Kidney (tissue), 14 donors: ENCODE measurements around the gene CDYL. TPM values are rescaled to one million over a fixed set of nuclear protein-coding genes. Genes with fewer than 3 reads are reported as not detected.

Experiments used
- DNase-seq, 5 donors: peaks; one replicate each; pipeline ENCODE4 v3.0.0-alpha.2; 2013 to 2020
- FAIRE-seq: peaks from 2 replicates; lab custom pipeline; 2012; peaks lifted over from hg19 to GRCh38; lab: Jason Lieb, UNC
- H3K27ac ChIP-seq, 2 donors: one replicate each; pipeline ENCODE4 v1.7.0; 2013; ENCODE audit warnings: low read depth in 2 of 2, low read length in 2 of 2, inconsistent platforms in 1 of 2
- H3K27me3 ChIP-seq: one replicate; pipeline ENCODE4 v1.7.1; 2013; ENCODE audit warnings: low read length, inconsistent platforms; ENCODE audit not compliant: control insufficient read depth, insufficient read depth
- H3K36me3 ChIP-seq, 3 donors: one replicate each; pipeline versions ENCODE4 v1.7.0 to v1.7.1; 2013; ENCODE audit warnings: low read length in 3 of 3, control low read depth in 1 of 3, inconsistent platforms in 1 of 3; ENCODE audit not compliant: insufficient read depth in 3 of 3, control insufficient read depth in 2 of 3
- H3K4me1 ChIP-seq, 3 donors: one replicate each; pipeline versions ENCODE4 v1.7.0 to v1.7.1; 2013; ENCODE audit warnings: low read length in 3 of 3, inconsistent platforms in 1 of 3, low read depth in 1 of 3; ENCODE audit not compliant: control insufficient read depth in 2 of 3, insufficient read depth in 2 of 3
- H3K4me3 ChIP-seq, 3 donors: one replicate each; pipeline versions ENCODE4 v1.7.0 to v1.8.1; 2013; ENCODE audit warnings: low read length in 3 of 3, control low read depth in 1 of 3, inconsistent platforms in 1 of 3
- H3K9ac ChIP-seq, 3 donors: one replicate each; pipeline versions ENCODE4 v1.7.0 to v1.7.1; 2013; ENCODE audit warnings: low read length in 3 of 3, control low read depth in 1 of 3, inconsistent platforms in 1 of 3
- H3K9me3 ChIP-seq, 3 donors: one replicate each; pipeline versions ENCODE4 v1.7.0 to v1.7.1; 2013; ENCODE audit warnings: low read length in 3 of 3, control low read depth in 1 of 3, inconsistent platforms in 1 of 3; ENCODE audit not compliant: control insufficient read depth in 2 of 3, insufficient read depth in 1 of 3
- CTCF ChIP-seq: IDR thresholded peaks from 3 replicates; pipeline ENCODE4 v1.5.1; 2012; ENCODE audit warnings: mild to moderate bottlenecking, moderate library complexity, borderline replicate concordance; ENCODE audit not compliant: insufficient read depth; ENCODE audit errors: extremely low read depth
- intact Hi-C: fragments of 100-400 bp; cut with DNase I; formaldehyde crosslinking; loops from one replicate; pipeline ENCODE4 v1.11.1; 2022
- polyA plus RNA-seq: library from polyadenylated mRNA; stranded (reverse); fragments of 350-450 nt; fragmentation: Illumina TruSeq; extraction: RNeasy Lipid Tissue Mini Kit (QIAGEN cat#74804); gene quantifications from one replicate; pipeline ENCODE4 v1.2.3, GENCODE V29; 2014; ENCODE audit warnings: low read depth, low replicate concordance; ENCODE audit not compliant: insufficient read depth
- total RNA-seq: library from RNA; stranded (reverse); fragmentation: NEBNext Ultra II Directional; extraction: Animal tissue kit (Norgen Biotek cat#: 25700); gene quantifications from one replicate; pipeline ENCODE4 v1.2.1, GENCODE V29; 2021
- donor health status: control.
- donor health status: control.
- donor health status: control.
- donor health status: control.
- donor health status: control.
- donor health status: DM: yes; HTN: yes; CAD: no.
- donor health status: Normal renal cell carcinoma (clear cell type).

Gene CDYL
- total and polyA plus RNA-seq, 2 donors from 2014 or later, result 7.4 to 46.8 TPM

- DNase-seq (no peak), FAIRE-seq (no peak)
- intact Hi-C loops, result no loop called here
Observed at GRCh38 chr6:4944325-4944724, 168.1 kb downstream of the CDYL start.

GRCh38 chr6:4946521-4946920, 170.3 kb downstream of the CDYL start:
- H3K4me1 ChIP-seq, result peaks cover 0 to 5% (median 4%) of the 10 kb centered on the region in 3 donors
- FAIRE-seq (no peak), DNase-seq (no peak)
- no peak overlapping the region for H3K4me3 ChIP-seq
- intact Hi-C loops, result no loop called here
- no peaks in the 10 kb centered on the region for H3K9me3 ChIP-seq
- no peaks in the 10 kb centered on the region for H3K27me3 ChIP-seq
- no peak overlapping the region for H3K9ac ChIP-seq
- no peak overlapping the region for H3K27ac ChIP-seq
- peaks cover 0 to 8% (median 0%) of the 10 kb centered on the region in 3 donors for H3K36me3 ChIP-seq
- no peak for TF ChIP-seq CTCF

More at GRCh38 chr6:4944325-4944724, 168.1 kb downstream of the CDYL start:
- Histone ChIP-seq H3K9ac (no peak overlapping the region), H3K36me3 (peaks cover 0 to 6% (median 0%) of the 10 kb centered on the region in 3 donors), H3K4me1 (peaks cover 0 to 5% (median 4%) of the 10 kb centered on the region in 3 donors), H3K4me3 (no peak overlapping the region), H3K9me3 (no peaks in the 10 kb centered on the region), H3K27me3 (no peaks in the 10 kb centered on the region), H3K27ac (no peak overlapping the region)
- TF ChIP-seq CTCF, result no peak

GRCh38 chr6:4947716-4948115, 171.5 kb downstream of the CDYL start:
- no peak for FAIRE-seq
- no peak overlapping the region for H3K9ac ChIP-seq
- intact Hi-C loops, result no loop called here
- no peaks in the 10 kb centered on the region for H3K9me3 ChIP-seq
- H3K27ac ChIP-seq, result no peak overlapping the region
- H3K4me3 ChIP-seq, result no peak overlapping the region
- no peak for DNase-seq
- H3K36me3 ChIP-seq, result peaks cover 0 to 9% (median 0%) of the 10 kb centered on the region in 3 donors
- H3K27me3 ChIP-seq, result no peaks in the 10 kb centered on the region
- H3K4me1 ChIP-seq, result peaks cover 0 to under 1% (median 0%) of the 10 kb centered on the region in 3 donors
- TF ChIP-seq CTCF, result no peak

GRCh38 chr6:4948781-4949450, 172.7 kb downstream of the CDYL start:
- Histone ChIP-seq H3K36me3 (peaks cover 0 to 9% (median 4%) of the 10 kb centered on the region in 3 donors), H3K4me3 (no peak overlapping the region), H3K9me3 (no peaks in the 10 kb centered on the region), H3K9ac (no peak overlapping the region), H3K27me3 (no peaks in the 10 kb centered on the region), H3K4me1 (no peaks in the 10 kb centered on the region), H3K27ac (no peak overlapping the region)
- intact Hi-C loops, result no loop called here
- DNase-seq (no peak), FAIRE-seq (no peak)
- no peak for TF ChIP-seq CTCF
